Femur (tissue), 1 donor: Measurements from ENCODE around the gene KCNQ1.
"Not testable (repeated sequence)": the region's sequence is repeated elsewhere in the genome, so short reads cannot be mapped to it uniquely, and the experiment has no call there.

ENCODE experiments used
- DNase-seq: peaks from one replicate; pipeline ENCODE4 v3.0.0-alpha.2; 2017

The KCNQ1 gene

GRCh38 chr11:2625183-2625582 lies 180.4 kb downstream of the KCNQ1 start:
- DNase-seq: no peak

GRCh38 chr11:2630679-2631078 lies 185.9 kb downstream of the KCNQ1 start:
- DNase-seq: no peak

- DNase-seq: no peak
Measured at GRCh38 chr11:2631161-2631560, 186.4 kb downstream of the KCNQ1 start.

GRCh38 chr11:2639763-2640162 lies 195.0 kb downstream of the KCNQ1 start:
- not testable (repeated sequence) for DNase-seq

- no peak for DNase-seq
Measured at GRCh38 chr11:2641623-2642022, 196.8 kb downstream of the KCNQ1 start.

GRCh38 chr11:2643746-2644145 lies 198.9 kb downstream of the KCNQ1 start:
- DNase-seq: no peak

GRCh38 chr11:2644844-2645778 lies 200.3 kb downstream of the KCNQ1 start:
- no peak for DNase-seq

- DNase-seq: no peak
Measured at GRCh38 chr11:2645779-2646118, 200.9 kb downstream of the KCNQ1 start.

GRCh38 chr11:2647167-2647566 lies 202.4 kb downstream of the KCNQ1 start:
- DNase-seq: no peak

GRCh38 chr11:2647953-2648352 lies 203.1 kb downstream of the KCNQ1 start:
- DNase-seq: no peak

- no peak for DNase-seq
Measured at GRCh38 chr11:2649400-2649799, 204.6 kb downstream of the KCNQ1 start.

- no peak for DNase-seq
Measured at GRCh38 chr11:2649848-2650247, 205.0 kb downstream of the KCNQ1 start.

- DNase-seq: no peak
Measured at GRCh38 chr11:2650343-2650867, 205.6 kb downstream of the KCNQ1 start.

- DNase-seq: no peak
Measured at GRCh38 chr11:2651054-2651617, 206.3 kb downstream of the KCNQ1 start.

- peak; percentile 73 for DNase-seq
Measured at GRCh38 chr11:2651826-2652271, 207.0 kb downstream of the KCNQ1 start.

GRCh38 chr11:2652333-2653197 lies 207.8 kb downstream of the KCNQ1 start:
- peak; percentile 26 for DNase-seq

GRCh38 chr11:2653198-2653551 lies 208.4 kb downstream of the KCNQ1 start:
- peak; percentile 53 for DNase-seq

GRCh38 chr11:2653930-2654739 lies 209.3 kb downstream of the KCNQ1 start:
- peak; percentile 83 for DNase-seq

GRCh38 chr11:2655016-2655719 lies 210.4 kb downstream of the KCNQ1 start:
- no peak for DNase-seq

GRCh38 chr11:2655834-2656622 lies 211.2 kb downstream of the KCNQ1 start:
- DNase-seq: peak; percentile 35

- DNase-seq: no peak
Measured at GRCh38 chr11:2656859-2657258, 212.1 kb downstream of the KCNQ1 start.
